Endodermal cell (in vitro differentiated cells): ENCODE results near the gene EYS. TPM values are rescaled to one million over a fixed set of nuclear protein-coding genes. Genes with fewer than 3 reads are reported as not detected.

ENCODE experiments used
- DNase-seq: peaks from one replicate; pipeline ENCODE4 v3.0.0-alpha.2; 2017
- H3K27ac ChIP-seq: 2 replicates; pipeline ENCODE4 v1.5.1; 2013; ENCODE audit warnings: mild to moderate bottlenecking, low read depth, low read length, moderate library complexity
- H3K27me3 ChIP-seq: 2 replicates; pipeline ENCODE4 v1.6.1; 2013; ENCODE audit warnings: mild to moderate bottlenecking, low read length, moderate library complexity; ENCODE audit not compliant: insufficient read depth, control insufficient read depth, poor library complexity, severe bottlenecking
- H3K36me3 ChIP-seq: 2 replicates; pipeline ENCODE4 v1.7.0; 2013; ENCODE audit warnings: mild to moderate bottlenecking, low read length, moderate library complexity; ENCODE audit not compliant: control insufficient read depth, insufficient read depth
- H3K4me1 ChIP-seq: one replicate; pipeline ENCODE4 v1.7.0; 2013; ENCODE audit warnings: low read length; ENCODE audit not compliant: control insufficient read depth, insufficient read depth
- H3K4me3 ChIP-seq: 2 replicates; pipeline ENCODE4 v1.5.1; 2013; ENCODE audit warnings: mild to moderate bottlenecking, low read length, moderate library complexity
- H3K9ac ChIP-seq: 2 replicates; pipeline ENCODE4 v1.6.1; 2013; ENCODE audit warnings: mild to moderate bottlenecking, low read length, moderate library complexity; ENCODE audit not compliant: poor library complexity, severe bottlenecking; ENCODE audit errors: extremely low read depth
- H3K9me3 ChIP-seq: 2 replicates; pipeline ENCODE4 v1.6.1; 2013; ENCODE audit warnings: mild to moderate bottlenecking, low read length, moderate library complexity; ENCODE audit not compliant: control insufficient read depth
- H3K27ac Mint-ChIP-seq: 2 replicates; pipeline ENCODE4 v1.8.0; 2020; ENCODE audit warnings: mixed read lengths
- H3K27me3 Mint-ChIP-seq: 2 replicates; pipeline ENCODE4 v1.8.0; 2021; ENCODE audit warnings: mild to moderate bottlenecking, mixed read lengths; ENCODE audit not compliant: insufficient read depth
- H3K36me3 Mint-ChIP-seq: 2 replicates; pipeline ENCODE4 v1.8.0; 2020; ENCODE audit warnings: low read depth, mixed read lengths
- H3K4me1 Mint-ChIP-seq: 2 replicates; pipeline ENCODE4 v1.8.0; 2020; ENCODE audit warnings: mixed read lengths
- H3K4me3 Mint-ChIP-seq: 2 replicates; pipeline ENCODE4 v1.8.0; 2020; ENCODE audit warnings: mild to moderate bottlenecking, moderate library complexity, mixed read lengths
- H3K9me3 Mint-ChIP-seq: 2 replicates; pipeline ENCODE4 v1.8.0; 2020; ENCODE audit warnings: mild to moderate bottlenecking, mixed read lengths
- CTCF ChIP-seq: fragments of 200-600 bp; sonication (generic); conservative IDR thresholded peaks from 2 replicates; pipeline ENCODE4 v1.5.0; 2021; ENCODE audit warnings: antibody characterized with exemption, mild to moderate bottlenecking
- WGBS, 2 experiments: methylation state at CpG; one replicate each; pipeline versions ENCODE4 v1.1.5 to v1.1.7; 2013; ENCODE audit warnings: missing lambda C conversion rate in 2 of 2, mixed read lengths in 1 of 2; ENCODE audit not compliant: insufficient coverage in 1 of 2, insufficient read length in 1 of 2; 5-methylcytosine and 5-hydroxymethylcytosine counted together
- total RNA-seq, 2 donors: library from RNA; stranded (reverse); fragmentation: NEBNext Ultra II Directional in 1 of 2; extraction: Animal tissue kit (Norgen Biotek cat#: 25700) in 1 of 2; gene quantifications; 2 replicates in 1 of 2; 3 replicates in 1 of 2; pipeline ENCODE4 v1.2.1, GENCODE V29; 2021

Gene EYS
- total RNA-seq, 2 donors from 2014 or later = 0.31 to 0.70 TPM

- 62% methylated on average over 3 of the region's 3 CpGs; no CpG with 5 or more reads in 1 of the 2 experiments for WGBS, 2 experiments
- Mint-ChIP-seq H3K27ac (no peak overlapping the region), H3K27me3 (peaks cover 32% of the 10 kb centered on the region), H3K4me1 (peaks cover 21% of the 10 kb centered on the region), H3K9me3 (no peaks in the 10 kb centered on the region), H3K4me3 (no peak overlapping the region), H3K36me3 (no peaks in the 10 kb centered on the region)
- Histone ChIP-seq H3K9me3 (no peaks in the 10 kb centered on the region), H3K36me3 (no peaks in the 10 kb centered on the region), H3K27me3 (peaks cover 30% of the 10 kb centered on the region), H3K9ac (no peak overlapping the region), H3K27ac (no peak overlapping the region), H3K4me1 (peaks cover 13% of the 10 kb centered on the region), H3K4me3 (no peak overlapping the region)
- no peak for TF ChIP-seq CTCF
- DNase-seq = no peak
These were observed 1901.7 kb downstream of the EYS start for GRCh38 chr6:63805345-63805744.

DNA sequence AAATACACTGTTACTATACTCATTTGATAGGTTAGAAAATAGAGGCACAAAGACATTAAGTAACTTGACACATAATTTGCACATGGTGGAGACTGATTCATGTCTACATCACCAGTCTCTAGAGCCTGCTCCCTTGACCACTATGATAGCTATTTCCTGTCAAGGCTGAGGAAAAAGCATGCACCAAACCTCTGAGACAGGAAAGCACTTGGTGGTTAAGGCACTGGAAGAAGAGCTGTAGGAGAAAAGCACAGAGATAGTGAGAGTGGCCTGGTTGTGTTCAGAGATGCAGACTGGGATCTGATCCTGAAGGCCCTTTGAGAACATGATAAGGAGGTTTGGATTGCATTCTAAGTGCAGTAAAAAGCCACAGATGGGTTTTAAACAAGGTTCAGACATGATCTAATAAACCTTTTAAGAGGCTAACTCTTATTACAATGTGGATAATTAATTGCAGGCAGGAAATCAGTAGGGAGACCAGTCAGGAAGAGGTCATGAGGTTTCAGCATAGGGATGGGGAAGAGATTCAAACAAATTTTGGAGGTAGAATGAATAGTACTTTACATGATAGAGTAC is 1902.6 kb downstream of the EYS start:
- no peak overlapping the region for H3K4me3 ChIP-seq
- no peaks in the 10 kb centered on the region for H3K9me3 Mint-ChIP-seq
- TF ChIP-seq CTCF = no peak
- peaks cover 38% of the 10 kb centered on the region for H3K27me3 ChIP-seq
- no peak overlapping the region for H3K27ac ChIP-seq
- no peaks in the 10 kb centered on the region for H3K9me3 ChIP-seq
- no peak overlapping the region for H3K27ac Mint-ChIP-seq
- no peak overlapping the region for H3K9ac ChIP-seq
- peaks cover 21% of the 10 kb centered on the region for H3K4me1 Mint-ChIP-seq
- H3K36me3 Mint-ChIP-seq = no peaks in the 10 kb centered on the region
- peaks cover 38% of the 10 kb centered on the region for H3K27me3 Mint-ChIP-seq
- H3K4me1 ChIP-seq = peaks cover 13% of the 10 kb centered on the region
- H3K4me3 Mint-ChIP-seq = no peak overlapping the region
- no peaks in the 10 kb centered on the region for H3K36me3 ChIP-seq
- no peak for DNase-seq

- Histone ChIP-seq H3K36me3 (no peaks in the 10 kb centered on the region), H3K9me3 (no peaks in the 10 kb centered on the region), H3K27me3 (peaks cover 43% of the 10 kb centered on the region), H3K27ac (no peak overlapping the region), H3K4me3 (no peak overlapping the region), H3K9ac (no peak overlapping the region), H3K4me1 (peaks cover 13% of the 10 kb centered on the region)
- H3K36me3 Mint-ChIP-seq = no peaks in the 10 kb centered on the region
- H3K9me3 Mint-ChIP-seq = no peaks in the 10 kb centered on the region
- peaks cover 21% of the 10 kb centered on the region for H3K4me1 Mint-ChIP-seq
- TF ChIP-seq CTCF = no peak
- no peak overlapping the region for H3K4me3 Mint-ChIP-seq
- H3K27ac Mint-ChIP-seq = no peak overlapping the region
- peaks cover 42% of the 10 kb centered on the region for H3K27me3 Mint-ChIP-seq
- no peak for DNase-seq
- 82 to 95% methylated on average over 2 of the region's 2 CpGs for WGBS, 2 experiments
These were observed 1903.7 kb downstream of the EYS start for GRCh38 chr6:63803371-63803770.
